DMS114 treated with DMSO at 0.1 percent for 48 hours (cell line): Measurements from ENCODE around the gene MB.

Source experiments
- DNase-seq: peaks from one replicate; lab custom pipeline; 2025; ENCODE audit not compliant: unreplicated experiment; lab: John Stamatoyannopoulos, UW

The MB gene

GRCh38 chr22:35618427-35619223 is 1.5 kb upstream of the MB start:
- DNase-seq, result no peak

GRCh38 chr22:35616043-35616442 is 1.1 kb downstream of the MB start:
- no peak for DNase-seq

- no peak for DNase-seq
These were observed 2.0 kb downstream of the MB start for GRCh38 chr22:35615156-35615555.

DNA sequence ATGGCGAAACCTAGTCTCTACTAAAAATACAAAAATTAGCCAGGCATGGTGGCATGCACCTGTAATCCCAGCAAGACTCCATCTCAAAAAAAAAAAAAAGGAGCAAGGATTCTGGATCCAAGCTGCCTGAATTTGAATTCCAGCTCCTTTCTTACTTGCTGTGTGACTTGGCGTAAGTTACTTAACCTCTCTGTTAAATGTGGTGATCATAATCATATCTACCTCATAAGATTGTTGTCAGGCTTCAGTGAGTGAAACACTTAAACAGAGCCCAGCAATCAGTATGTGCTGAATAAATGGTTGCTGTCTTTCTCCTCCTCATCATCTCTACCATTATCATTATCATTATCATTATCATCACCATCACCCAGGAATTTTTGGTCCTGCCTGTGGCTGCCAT is 2.7 kb downstream of the MB start:
- no peak for DNase-seq

DNA sequence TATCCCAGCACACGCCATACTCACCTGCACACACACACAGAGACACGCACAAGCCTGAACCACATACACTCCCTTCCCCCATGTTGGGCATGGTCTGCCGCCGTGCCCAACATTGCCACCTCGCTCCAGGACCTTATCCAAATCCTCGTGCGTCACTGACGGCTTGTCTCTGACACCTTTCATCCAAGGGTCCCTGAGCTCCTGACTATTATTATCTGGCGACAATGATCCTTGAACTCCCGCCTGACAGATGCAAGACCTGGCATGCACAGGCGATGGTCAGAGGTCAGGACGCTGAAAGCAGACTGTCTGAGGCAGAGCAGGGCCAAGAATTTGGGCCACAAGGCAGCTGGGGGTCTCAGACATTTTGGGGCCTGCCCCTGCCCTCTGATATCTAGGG is 4.2 kb downstream of the MB start:
- no peak for DNase-seq

DNA sequence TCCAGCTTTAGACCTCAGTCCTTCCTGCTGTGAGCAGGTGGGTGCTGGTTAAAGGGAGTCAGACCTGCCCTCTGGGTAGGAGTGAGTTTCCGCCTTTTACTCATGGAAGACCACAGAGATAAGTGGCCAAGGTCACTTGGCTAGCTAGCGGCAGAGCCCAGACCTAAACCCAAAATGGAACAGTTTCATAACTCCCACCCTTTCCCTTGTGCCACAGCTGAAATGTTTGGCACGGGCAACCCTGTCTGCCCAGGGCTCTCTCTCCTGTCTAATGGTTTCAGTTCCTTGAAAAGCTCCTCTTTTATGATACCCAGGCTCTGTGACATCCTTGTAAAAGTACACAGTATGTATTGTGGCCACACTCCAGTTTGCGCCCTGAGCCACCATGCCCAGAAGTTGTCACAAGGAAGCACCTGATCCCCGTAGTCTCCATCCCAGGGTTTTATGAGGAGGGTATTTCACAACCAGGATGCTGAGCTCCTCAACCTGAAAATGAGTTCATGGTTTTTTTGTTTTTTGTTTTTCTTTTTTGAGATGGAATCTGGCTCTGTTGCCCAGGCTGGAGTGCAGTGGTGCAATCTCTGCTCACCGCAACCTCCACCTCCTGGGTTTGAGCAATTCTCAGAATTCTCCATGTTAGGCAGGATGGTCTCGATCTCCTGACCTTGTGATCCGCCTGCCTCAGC is 5.1 kb downstream of the MB start:
- DNase-seq, result no peak

DNA sequence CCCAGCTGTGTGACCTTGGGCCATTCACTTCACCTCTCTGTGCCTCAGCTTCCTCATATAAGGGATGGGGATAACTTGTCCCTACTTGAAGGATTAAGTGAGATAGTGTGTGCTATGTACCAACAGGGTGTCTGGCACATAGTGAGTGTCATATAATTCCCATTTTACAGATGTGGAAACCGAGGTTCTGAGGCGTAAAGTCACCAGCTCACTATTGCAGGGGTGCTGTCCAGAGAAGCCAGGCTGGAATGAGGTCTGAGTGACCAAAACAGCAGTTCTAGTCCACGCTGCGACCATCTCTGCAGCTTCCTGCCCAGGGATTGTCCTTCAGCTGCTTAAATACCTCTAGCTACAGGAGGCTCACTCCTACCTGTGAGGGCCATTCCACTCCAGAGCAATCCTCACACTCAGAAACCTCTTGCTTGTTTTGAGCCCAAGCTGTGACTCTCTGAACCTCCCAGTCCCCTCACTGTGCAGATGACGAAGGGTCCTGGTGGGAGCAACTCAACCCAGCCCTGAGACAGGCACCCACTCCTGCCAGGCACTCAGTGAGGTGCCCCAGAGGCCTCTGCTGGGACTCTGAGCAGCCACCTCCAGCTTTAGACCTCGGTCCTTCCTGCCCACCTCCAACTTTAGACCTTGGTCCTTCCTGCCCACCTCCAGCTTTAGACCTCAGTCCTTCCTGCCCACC is 5.8 kb downstream of the MB start:
- DNase-seq, result no peak

- DNase-seq, result no peak
These were observed 6.4 kb downstream of the MB start for GRCh38 chr22:35610741-35611140.

- DNase-seq, result no peak
These were observed 7.4 kb downstream of the MB start for GRCh38 chr22:35609761-35610160.

GRCh38 chr22:35609261-35609660 is 7.9 kb downstream of the MB start:
- no peak for DNase-seq

DNA sequence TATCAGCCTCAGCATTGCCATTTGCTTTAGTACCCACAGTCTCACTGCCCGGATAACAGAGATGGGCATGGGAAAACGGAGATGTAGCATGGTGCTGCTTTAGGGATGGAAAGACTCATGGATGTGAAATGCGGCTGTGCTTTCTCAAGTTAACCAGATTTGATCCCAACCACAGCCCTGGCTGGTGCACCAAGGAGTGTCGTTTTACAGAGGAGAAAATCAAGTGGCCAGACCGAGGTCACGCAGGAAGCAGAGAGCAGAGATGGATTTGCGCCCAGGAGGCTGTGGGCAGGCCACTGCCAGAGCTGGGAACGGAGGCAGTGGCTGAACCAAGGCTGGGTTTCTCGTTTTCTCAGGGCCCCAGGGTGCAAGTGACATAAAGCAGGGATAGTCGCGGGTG is 9.0 kb downstream of the MB start:
- DNase-seq, result no peak

DNA sequence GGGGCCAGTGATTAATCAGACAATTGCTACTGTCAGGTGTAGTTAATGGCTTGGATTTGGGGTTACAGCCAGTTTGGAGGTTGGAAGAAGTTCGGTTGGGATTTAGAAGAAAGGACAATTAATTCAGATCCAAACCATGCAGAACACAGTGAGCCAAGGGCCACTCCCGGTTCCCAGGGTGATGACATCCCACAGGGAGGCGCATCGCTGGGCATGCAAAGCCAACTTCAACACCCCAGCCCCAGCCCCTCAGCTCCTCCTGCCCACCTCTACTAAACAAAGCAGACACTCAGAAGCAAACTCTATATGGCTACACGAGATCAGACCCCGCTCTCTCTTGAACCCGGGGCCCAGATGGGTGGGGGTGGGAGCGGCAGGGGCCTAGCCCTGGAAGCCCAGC is 10.2 kb downstream of the MB start:
- DNase-seq, result no peak

- DNase-seq, result no peak
These were observed 11.2 kb downstream of the MB start for GRCh38 chr22:35605851-35606481.

- DNase-seq, result no peak
These were observed 11.8 kb downstream of the MB start for GRCh38 chr22:35605369-35605680.

GRCh38 chr22:35604621-35605368 is 12.3 kb downstream of the MB start:
- no peak for DNase-seq

DNA sequence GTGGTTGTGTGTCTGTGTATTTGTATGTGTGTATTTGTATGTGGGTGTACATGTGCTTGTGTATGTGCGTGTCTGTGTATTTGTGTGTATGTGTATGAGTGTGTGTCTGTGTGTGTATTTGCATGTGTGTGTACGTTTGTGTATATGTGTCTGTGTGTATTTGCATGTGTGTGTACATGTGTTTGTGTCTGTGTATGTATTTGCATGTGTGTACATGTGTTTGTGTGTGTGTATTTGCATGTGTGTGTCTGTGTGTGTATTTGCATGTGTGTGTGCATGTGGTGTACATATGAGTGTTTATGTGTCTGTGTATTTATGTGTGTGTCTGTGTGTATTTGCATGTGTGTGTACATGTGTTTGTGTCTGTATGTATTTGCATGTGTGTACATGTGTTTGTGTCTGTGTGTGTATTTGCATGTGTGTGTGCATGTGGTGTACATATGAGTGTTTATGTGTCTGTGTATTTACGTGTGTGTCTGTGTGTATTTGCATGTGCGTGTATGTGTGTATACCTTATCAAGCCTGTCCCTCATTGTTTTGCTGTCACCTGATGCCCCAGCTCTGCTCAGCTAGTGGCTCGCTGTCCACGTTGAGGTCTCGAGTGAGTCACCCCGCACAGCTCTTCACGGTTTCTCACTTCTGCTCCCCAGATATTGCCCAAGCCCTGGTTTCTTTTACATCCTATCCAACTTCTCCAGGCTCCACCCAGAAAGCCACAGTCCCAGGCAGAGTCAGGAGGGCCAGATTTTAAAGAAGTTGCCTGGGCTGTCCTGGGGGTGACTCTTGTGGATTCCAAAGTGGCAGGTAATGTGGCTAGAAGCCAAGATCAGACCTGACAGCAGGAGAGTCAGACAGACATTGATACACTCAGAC is 15.2 kb downstream of the MB start:
- DNase-seq, result no peak

GRCh38 chr22:35601013-35601580 is 16.0 kb downstream of the MB start:
- no peak for DNase-seq

DNA sequence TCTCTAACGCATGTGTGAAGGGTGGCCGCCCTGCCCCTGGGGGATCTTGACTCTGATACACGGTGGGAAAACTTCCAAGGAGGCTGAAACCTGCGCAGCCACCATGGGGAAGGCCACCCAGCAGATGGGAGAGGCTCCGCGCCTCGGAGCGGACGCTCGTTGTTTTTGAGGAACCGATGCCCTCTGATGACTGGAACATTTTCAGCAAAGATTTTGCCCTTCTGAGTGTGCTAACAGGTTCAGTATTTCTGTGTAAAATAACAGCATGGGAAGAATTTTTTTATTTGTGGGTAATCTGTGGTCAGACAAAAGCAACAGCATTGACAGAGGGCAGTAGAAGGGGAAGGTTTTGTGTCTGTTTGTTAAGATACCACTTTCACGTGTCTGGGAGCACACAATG is 16.7 kb downstream of the MB start:
- DNase-seq, result no peak

DNA sequence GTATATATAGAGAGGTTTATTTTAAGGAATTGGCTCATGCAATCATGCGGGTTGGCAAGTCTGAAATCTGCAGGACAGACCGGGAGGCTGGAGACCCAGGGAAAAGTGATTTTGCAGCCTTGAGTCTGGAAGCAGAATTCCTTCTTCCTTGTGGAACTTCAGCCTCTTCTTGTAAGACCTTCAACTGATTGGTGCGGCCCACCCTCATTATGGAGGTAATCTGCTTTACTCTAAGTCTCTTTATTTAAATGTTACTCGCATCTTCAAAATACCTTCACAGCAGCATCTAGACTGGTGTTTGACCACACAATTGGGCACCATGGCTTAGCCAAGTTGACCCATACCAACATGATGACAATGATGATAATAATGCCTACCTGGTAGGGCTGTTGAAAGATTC is 17.8 kb downstream of the MB start:
- no peak for DNase-seq

- DNase-seq, result no peak
These were observed 18.8 kb downstream of the MB start for GRCh38 chr22:35598396-35598710.
